Astrocyte of the cerebellum (primary cell): ENCODE data around the gene PADI2.

Source experiments
- DNase-seq: peaks from one replicate; pipeline ENCODE4 v3.0.0-alpha.2; 2011; ENCODE audit warnings: low read depth
- H3K4me3 ChIP-seq: 2 replicates; pipeline ENCODE4 v1.5.1; 2011; ENCODE audit warnings: mild to moderate bottlenecking, low read depth, low read length, moderate library complexity
- CTCF ChIP-seq: IDR thresholded peaks from 2 replicates; pipeline ENCODE4 v1.5.1; 2012; ENCODE audit warnings: low read length, low read depth, moderate library complexity, mild to moderate bottlenecking; ENCODE audit errors: missing control alignments
- in situ Hi-C: cut with HindIII; loops from 2 replicates; pipeline ENCODE4 v1.10.0; 2017; ENCODE audit warnings: low sequenced_read_pairs

The PADI2 gene

GRCh38 chr1:17122521-17123164 lies 3.4 kb upstream of the PADI2 start:
- no peak overlapping the region for H3K4me3 ChIP-seq
- TF ChIP-seq CTCF, result no peak
- in situ Hi-C loops, result no loop called here
- DNase-seq, result no peak

- TF ChIP-seq CTCF, result no peak
- no peak overlapping the region for H3K4me3 ChIP-seq
- no peak for DNase-seq
- in situ Hi-C loops, result no loop called here
Measured at GRCh38 chr1:17121881-17122280, 2.6 kb upstream of the PADI2 start.

- no peak for TF ChIP-seq CTCF
- in situ Hi-C loops, result no loop called here
Measured at GRCh38 chr1:17120962-17121837, 1.9 kb upstream of the PADI2 start.

GRCh38 chr1:17120481-17120877 lies 1.2 kb upstream of the PADI2 start:
- in situ Hi-C loops, result no loop called here
- no peak overlapping the region for H3K4me3 ChIP-seq
- no peak for DNase-seq
- no peak for TF ChIP-seq CTCF

More at GRCh38 chr1:17120962-17121837, 1.9 kb upstream of the PADI2 start:
- DNase-seq, result peak; percentile 82
- H3K4me3 ChIP-seq, result no peak overlapping the region

GRCh38 chr1:17119773-17120480 lies 676 bp upstream of the PADI2 start:
- H3K4me3 ChIP-seq, result peak overlapping the region; percentile 53
- TF ChIP-seq CTCF, result no peak
- no peak for DNase-seq
- in situ Hi-C loops, result no loop called here

- peak overlapping the region; percentile 53 for H3K4me3 ChIP-seq
Measured at GRCh38 chr1:17118706-17119075, 560 bp downstream of the PADI2 start.

More at GRCh38 chr1:17118706-17119075, 560 bp downstream of the PADI2 start:
- no peak for TF ChIP-seq CTCF
- in situ Hi-C loops, result no loop called here
- no peak for DNase-seq
